RCC 7860 (cell line): Measurements from ENCODE around the gene UROS.

Source experiments
- DNase-seq: peaks from one replicate; pipeline ENCODE4 v3.0.0-alpha.2; 2015; ENCODE audit warnings: low spot score
- FAIRE-seq: peaks from 2 replicates; lab custom pipeline; 2012; peaks lifted over from hg19 to GRCh38; lab: Jason Lieb, UNC

UROS gene

GRCh38 chr10:125822878-125823662, at the start of gene UROS, which contains the start of gene BCCIP:
Gene UROS (minus strand): TSS chr10:125823258. CDS start chr10:125816499, 6,759 bp downstream.
Gene BCCIP (plus strand): TSS chr10:125823546. CDS start chr10:125823558, 12 bp downstream.
- FAIRE-seq (no peak), DNase-seq (peak; percentile 76)

GRCh38 chr10:125871338-125871737, 48.3 kb upstream of the UROS start:
- FAIRE-seq: no peak
- no peak for DNase-seq

GRCh38 chr10:125868372-125868975, 45.4 kb upstream of the UROS start:
- DNase-seq (peak; percentile 50), FAIRE-seq (peak; percentile 83)

GRCh38 chr10:125866421-125867029, 43.5 kb upstream of the UROS start:
- DNase-seq (no peak), FAIRE-seq (no peak)

GRCh38 chr10:125865120-125865519, 42.1 kb upstream of the UROS start:
- FAIRE-seq: no peak
- DNase-seq: no peak

- no peak for DNase-seq
Observed at GRCh38 chr10:125859128-125859817, 36.2 kb upstream of the UROS start.

GRCh38 chr10:125857185-125857760, 34.2 kb upstream of the UROS start:
- FAIRE-seq: no peak
- DNase-seq: no peak

More at GRCh38 chr10:125859128-125859817, 36.2 kb upstream of the UROS start:
- no peak for FAIRE-seq

GRCh38 chr10:125852487-125852886, 29.4 kb upstream of the UROS start:
- FAIRE-seq: no peak
- no peak for DNase-seq

- no peak for FAIRE-seq
Observed at GRCh38 chr10:125850766-125851731, 28.0 kb upstream of the UROS start.

GRCh38 chr10:125849448-125849847, 26.4 kb upstream of the UROS start:
- DNase-seq (no peak), FAIRE-seq (no peak)

More at GRCh38 chr10:125850766-125851731, 28.0 kb upstream of the UROS start:
- DNase-seq: no peak

- no peak for FAIRE-seq
- no peak for DNase-seq
Observed at GRCh38 chr10:125848857-125849256, 25.8 kb upstream of the UROS start.

- DNase-seq: no peak
- FAIRE-seq: no peak
Observed at GRCh38 chr10:125848371-125848770, 25.3 kb upstream of the UROS start.

GRCh38 chr10:125846894-125847293, 23.8 kb upstream of the UROS start:
- FAIRE-seq (no peak), DNase-seq (no peak)

GRCh38 chr10:125845617-125846016, 22.6 kb upstream of the UROS start:
- FAIRE-seq (no peak), DNase-seq (no peak)

GRCh38 chr10:125844751-125845221, 21.7 kb upstream of the UROS start:
- FAIRE-seq (no peak), DNase-seq (no peak)

GRCh38 chr10:125843603-125844329, 20.7 kb upstream of the UROS start:
- DNase-seq: no peak
- FAIRE-seq: no peak

GRCh38 chr10:125840955-125841354, 17.9 kb upstream of the UROS start:
- DNase-seq (no peak), FAIRE-seq (no peak)

GRCh38 chr10:125840406-125840805, 17.3 kb upstream of the UROS start:
- FAIRE-seq (no peak), DNase-seq (no peak)
